GM19395 (cell line): ENCODE measurements around the gene ARAF.

Experiments
- ATAC-seq: cut with Tn5 transposase; IDR thresholded peaks from one replicate; pipeline ENCODE4 v1.9.1; 2021; ENCODE audit warnings: mild to moderate bottlenecking, moderate library complexity; ENCODE audit not compliant: unreplicated experiment

ARAF gene

GRCh38 chrX:47563801-47564315, 2.9 kb downstream of the ARAF start:
- no peak for ATAC-seq

- ATAC-seq = no peak
These were observed 3.6 kb downstream of the ARAF start for GRCh38 chrX:47564438-47565085.

GRCh38 chrX:47566841-47567240, 5.8 kb downstream of the ARAF start:
- ATAC-seq = no peak

GRCh38 chrX:47568656-47569295, 7.8 kb downstream of the ARAF start:
- no peak for ATAC-seq

GRCh38 chrX:47570794-47571193, 9.8 kb downstream of the ARAF start:
- no peak for ATAC-seq

GRCh38 chrX:47571215-47571614, 10.2 kb downstream of the ARAF start:
- ATAC-seq = no peak

- ATAC-seq = no peak
These were observed 10.9 kb downstream of the ARAF start for GRCh38 chrX:47571896-47572295.

- no peak for ATAC-seq
These were observed 11.9 kb downstream of the ARAF start for GRCh38 chrX:47572773-47573340.

GRCh38 chrX:47573341-47574075, 12.5 kb downstream of the ARAF start:
- no peak for ATAC-seq

GRCh38 chrX:47574076-47574546, 13.1 kb downstream of the ARAF start:
- no peak for ATAC-seq

GRCh38 chrX:47574547-47575301, 13.7 kb downstream of the ARAF start:
- ATAC-seq = no peak

GRCh38 chrX:47576021-47576898, 15.3 kb downstream of the ARAF start:
- ATAC-seq = no peak

GRCh38 chrX:47577424-47577823, 16.4 kb downstream of the ARAF start:
- ATAC-seq = no peak

- ATAC-seq = no peak
These were observed 16.9 kb downstream of the ARAF start for GRCh38 chrX:47577901-47578300.

GRCh38 chrX:47578692-47579091, 17.7 kb downstream of the ARAF start:
- no peak for ATAC-seq

GRCh38 chrX:47579537-47579936, 18.5 kb downstream of the ARAF start:
- ATAC-seq = no peak

GRCh38 chrX:47581731-47582647, 21.0 kb downstream of the ARAF start, which contains the start of gene TIMP1:
TIMP1 (plus strand) TSS chrX:47582436; CDS start chrX:47583416, 980 bp downstream.
- peak; percentile 87 for ATAC-seq

GRCh38 chrX:47583240-47583861, 22.3 kb downstream of the ARAF start:
- no peak for ATAC-seq
